Measurements from ENCODE around the gene HLA-DPA1.

DNA sequence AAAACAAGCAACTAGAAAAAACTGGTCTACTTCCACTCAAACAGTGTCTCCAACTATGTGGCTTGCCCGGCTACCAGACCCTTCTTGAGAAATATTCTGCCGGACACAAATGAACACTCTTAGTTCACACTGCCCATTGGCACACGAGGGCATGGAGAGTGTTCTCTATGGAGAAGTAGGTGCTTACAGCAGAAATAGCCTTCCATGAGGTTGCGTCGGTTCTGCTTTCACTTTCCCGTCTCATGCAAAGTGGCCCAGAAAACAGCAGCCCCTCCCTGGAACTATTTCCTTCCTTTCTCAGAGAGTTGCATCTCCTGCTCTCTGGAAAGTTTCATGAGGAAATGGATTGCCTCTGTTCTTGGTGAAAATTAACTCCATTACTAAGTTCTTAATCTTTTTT, 54.5 kb downstream of the HLA-DPA1 start:
- TF ChIP-seq POLR2A (IDR thresholded peaks at IDR 0.05): no peak
- TF ChIP-seq, protein P1, sequence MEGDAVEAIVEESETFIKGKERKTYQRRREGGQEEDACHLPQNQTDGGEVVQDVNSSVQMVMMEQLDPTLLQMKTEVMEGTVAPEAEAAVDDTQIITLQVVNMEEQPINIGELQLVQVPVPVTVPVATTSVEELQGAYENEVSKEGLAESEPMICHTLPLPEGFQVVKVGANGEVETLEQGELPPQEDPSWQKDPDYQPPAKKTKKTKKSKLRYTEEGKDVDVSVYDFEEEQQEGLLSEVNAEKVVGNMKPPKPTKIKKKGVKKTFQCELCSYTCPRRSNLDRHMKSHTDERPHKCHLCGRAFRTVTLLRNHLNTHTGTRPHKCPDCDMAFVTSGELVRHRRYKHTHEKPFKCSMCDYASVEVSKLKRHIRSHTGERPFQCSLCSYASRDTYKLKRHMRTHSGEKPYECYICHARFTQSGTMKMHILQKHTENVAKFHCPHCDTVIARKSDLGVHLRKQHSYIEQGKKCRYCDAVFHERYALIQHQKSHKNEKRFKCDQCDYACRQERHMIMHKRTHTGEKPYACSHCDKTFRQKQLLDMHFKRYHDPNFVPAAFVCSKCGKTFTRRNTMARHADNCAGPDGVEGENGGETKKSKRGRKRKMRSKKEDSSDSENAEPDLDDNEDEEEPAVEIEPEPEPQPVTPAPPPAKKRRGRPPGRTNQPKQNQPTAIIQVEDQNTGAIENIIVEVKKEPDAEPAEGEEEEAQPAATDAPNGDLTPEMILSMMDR (IDR thresholded peaks at IDR 0.05): no peak

Data from heart left ventricle (tissue), 13 donors.